ENCODE data around the gene LPCAT1. TPM values are rescaled to one million over a fixed set of nuclear protein-coding genes. Genes with fewer than 3 reads are reported as not detected.

Gene LPCAT1
- total and polyA plus RNA-seq, 2 of the 13 experiments (the other 11 are each of a cell fraction or from before 2014, with no cell fraction given): 29.8 to 90.6 TPM

GRCh38 chr5:1564824-1565736 is 41.3 kb upstream of the LPCAT1 start (continued):
- TF ChIP-seq, protein P1, sequence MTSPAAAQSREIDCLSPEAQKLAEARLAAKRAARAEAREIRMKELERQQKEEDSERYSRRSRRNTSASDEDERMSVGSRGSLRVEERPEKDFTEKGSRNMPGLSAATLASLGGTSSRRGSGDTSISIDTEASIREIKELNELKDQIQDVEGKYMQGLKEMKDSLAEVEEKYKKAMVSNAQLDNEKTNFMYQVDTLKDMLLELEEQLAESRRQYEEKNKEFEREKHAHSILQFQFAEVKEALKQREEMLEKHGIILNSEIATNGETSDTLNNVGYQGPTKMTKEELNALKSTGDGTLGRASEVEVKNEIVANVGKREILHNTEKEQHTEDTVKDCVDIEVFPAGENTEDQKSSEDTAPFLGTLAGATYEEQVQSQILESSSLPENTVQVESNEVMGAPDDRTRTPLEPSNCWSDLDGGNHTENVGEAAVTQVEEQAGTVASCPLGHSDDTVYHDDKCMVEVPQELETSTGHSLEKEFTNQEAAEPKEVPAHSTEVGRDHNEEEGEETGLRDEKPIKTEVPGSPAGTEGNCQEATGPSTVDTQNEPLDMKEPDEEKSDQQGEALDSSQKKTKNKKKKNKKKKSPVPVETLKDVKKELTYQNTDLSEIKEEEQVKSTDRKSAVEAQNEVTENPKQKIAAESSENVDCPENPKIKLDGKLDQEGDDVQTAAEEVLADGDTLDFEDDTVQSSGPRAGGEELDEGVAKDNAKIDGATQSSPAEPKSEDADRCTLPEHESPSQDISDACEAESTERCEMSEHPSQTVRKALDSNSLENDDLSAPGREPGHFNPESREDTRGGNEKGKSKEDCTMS (CRISPR knock-in tag; conservative IDR thresholded peaks at IDR 0.05): no peak
- TF ChIP-seq ZNF644 (CRISPR knock-in tag; IDR thresholded peaks at IDR 0.05; ENCODE audit: low read depth) (no peak), ZMYM3 (CRISPR knock-in tag; IDR thresholded peaks at IDR 0.05) (0 out of 2 replicates have a peak, but pooled peaks have one; percentile 10), ZNF33B (CRISPR knock-in tag; IDR thresholded peaks at IDR 0.05) (0 out of 2 replicates have a peak, but pooled peaks have one; percentile 10), ZSCAN22 (CRISPR knock-in tag; IDR thresholded peaks at IDR 0.05) (no peak), GLI4 (CRISPR knock-in tag; IDR thresholded peaks at IDR 0.05; ENCODE audit: borderline replicate concordance) (no peak), CEBPB (IDR thresholded peaks at IDR 0.05; ENCODE audit: borderline replicate concordance, low read depth, low read length) (no peak), PHF21A (CRISPR knock-in tag; IDR thresholded peaks at IDR 0.05) (peak; percentile 76), FOXJ3 (CRISPR knock-in tag; IDR thresholded peaks at IDR 0.05; ENCODE audit: borderline replicate concordance) (no peak; the same call in 1 of the 2 replicates), ZBTB14 (CRISPR knock-in tag; IDR thresholded peaks at IDR 0.05) (no peak), KDM5B (CRISPR knock-in tag; IDR thresholded peaks at IDR 0.05; ENCODE audit: borderline replicate concordance) (peak; percentile 53; the same call in 1 of the 2 replicates), PBX2 (CRISPR knock-in tag; IDR thresholded peaks at IDR 0.05) (no peak), ZNF224 (CRISPR knock-in tag; IDR thresholded peaks at IDR 0.05) (0 out of 2 replicates have a peak, but pooled peaks have one; percentile 43)
- TF ChIP-seq, protein P2, sequence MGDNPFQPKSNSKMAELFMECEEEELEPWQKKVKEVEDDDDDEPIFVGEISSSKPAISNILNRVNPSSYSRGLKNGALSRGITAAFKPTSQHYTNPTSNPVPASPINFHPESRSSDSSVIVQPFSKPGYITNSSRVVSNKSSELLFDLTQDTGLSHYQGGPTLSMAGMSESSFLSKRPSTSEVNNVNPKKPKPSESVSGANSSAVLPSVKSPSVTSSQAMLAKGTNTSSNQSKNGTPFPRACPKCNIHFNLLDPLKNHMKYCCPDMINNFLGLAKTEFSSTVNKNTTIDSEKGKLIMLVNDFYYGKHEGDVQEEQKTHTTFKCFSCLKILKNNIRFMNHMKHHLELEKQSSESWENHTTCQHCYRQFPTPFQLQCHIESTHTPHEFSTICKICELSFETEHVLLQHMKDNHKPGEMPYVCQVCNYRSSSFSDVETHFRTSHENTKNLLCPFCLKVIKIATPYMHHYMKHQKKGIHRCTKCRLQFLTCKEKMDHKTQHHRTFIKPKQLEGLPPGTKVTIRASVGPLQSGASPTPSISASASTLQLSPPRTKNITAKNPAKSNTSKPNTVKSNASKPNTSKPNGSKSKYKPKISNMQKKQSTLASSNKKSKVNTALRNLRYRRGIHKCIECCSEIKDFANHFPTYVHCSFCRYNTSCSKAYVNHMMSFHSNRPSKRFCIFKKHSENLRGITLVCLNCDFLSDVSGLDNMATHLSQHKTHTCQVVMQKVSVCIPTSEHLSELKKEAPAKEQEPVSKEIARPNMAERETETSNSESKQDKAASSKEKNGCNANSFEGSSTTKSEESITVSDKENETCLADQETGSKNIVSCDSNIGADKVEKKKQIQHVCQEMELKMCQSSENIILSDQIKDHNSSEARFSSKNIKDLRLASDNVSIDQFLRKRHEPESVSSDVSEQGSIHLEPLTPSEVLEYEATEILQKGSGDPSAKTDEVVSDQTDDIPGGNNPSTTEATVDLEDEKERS (CRISPR knock-in tag; IDR thresholded peaks at IDR 0.05): no peak
- TF ChIP-seq, protein P3, sequence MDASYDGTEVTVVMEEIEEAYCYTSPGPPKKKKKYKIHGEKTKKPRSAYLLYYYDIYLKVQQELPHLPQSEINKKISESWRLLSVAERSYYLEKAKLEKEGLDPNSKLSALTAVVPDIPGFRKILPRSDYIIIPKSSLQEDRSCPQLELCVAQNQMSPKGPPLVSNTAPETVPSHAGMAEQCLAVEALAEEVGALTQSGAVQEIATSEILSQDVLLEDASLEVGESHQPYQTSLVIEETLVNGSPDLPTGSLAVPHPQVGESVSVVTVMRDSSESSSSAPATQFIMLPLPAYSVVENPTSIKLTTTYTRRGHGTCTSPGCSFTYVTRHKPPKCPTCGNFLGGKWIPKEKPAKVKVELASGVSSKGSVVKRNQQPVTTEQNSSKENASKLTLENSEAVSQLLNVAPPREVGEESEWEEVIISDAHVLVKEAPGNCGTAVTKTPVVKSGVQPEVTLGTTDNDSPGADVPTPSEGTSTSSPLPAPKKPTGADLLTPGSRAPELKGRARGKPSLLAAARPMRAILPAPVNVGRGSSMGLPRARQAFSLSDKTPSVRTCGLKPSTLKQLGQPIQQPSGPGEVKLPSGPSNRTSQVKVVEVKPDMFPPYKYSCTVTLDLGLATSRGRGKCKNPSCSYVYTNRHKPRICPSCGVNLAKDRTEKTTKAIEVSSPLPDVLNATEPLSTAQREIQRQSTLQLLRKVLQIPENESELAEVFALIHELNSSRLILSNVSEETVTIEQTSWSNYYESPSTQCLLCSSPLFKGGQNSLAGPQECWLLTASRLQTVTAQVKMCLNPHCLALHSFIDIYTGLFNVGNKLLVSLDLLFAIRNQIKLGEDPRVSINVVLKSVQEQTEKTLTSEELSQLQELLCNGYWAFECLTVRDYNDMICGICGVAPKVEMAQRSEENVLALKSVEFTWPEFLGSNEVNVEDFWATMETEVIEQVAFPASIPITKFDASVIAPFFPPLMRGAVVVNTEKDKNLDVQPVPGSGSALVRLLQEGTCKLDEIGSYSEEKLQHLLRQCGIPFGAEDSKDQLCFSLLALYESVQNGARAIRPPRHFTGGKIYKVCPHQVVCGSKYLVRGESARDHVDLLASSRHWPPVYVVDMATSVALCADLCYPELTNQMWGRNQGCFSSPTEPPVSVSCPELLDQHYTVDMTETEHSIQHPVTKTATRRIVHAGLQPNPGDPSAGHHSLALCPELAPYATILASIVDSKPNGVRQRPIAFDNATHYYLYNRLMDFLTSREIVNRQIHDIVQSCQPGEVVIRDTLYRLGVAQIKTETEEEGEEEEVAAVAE (CRISPR knock-in tag; IDR thresholded peaks at IDR 0.05; ENCODE audit: borderline replicate concordance): 0 out of 2 replicates have a peak, but pooled peaks have one; percentile 7

Data from HepG2 (cell line).